Measurements from ENCODE around the gene CTNNA3. TPM values are rescaled to one million over a fixed set of nuclear protein-coding genes. Genes with fewer than 3 reads are reported as not detected.

The CTNNA3 gene
- total RNA-seq, 6 donors from 2014 or later: 0.20 to 2.0 TPM; not detected in 4

DNA sequence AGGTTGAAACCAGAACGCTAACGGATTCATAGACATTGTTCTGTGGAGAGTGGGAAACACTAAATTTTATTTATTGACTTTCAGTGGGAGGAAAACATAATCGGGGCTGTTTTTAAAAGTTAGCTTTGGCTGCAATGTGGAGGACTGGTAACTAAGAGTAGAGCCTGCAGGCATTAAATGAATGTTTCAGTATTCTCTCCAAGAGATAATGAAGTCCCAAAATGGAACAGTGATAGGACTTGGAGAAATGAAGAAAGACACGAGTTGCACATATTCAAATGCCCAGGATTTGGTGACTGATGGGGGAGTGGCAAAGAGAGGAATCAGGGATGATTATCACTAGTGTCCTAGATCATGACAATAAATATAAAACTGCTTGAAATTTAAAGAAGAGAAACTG, 1130.0 kb downstream of the CTNNA3 start:
- H3K27me3 ChIP-seq: no peaks in the 10 kb centered on the region
- WGBS, 2 donors: 74 to 80% methylated on average over 4 of the region's 4 CpGs
- no peak overlapping the region for H3K4me3 ChIP-seq
- no peak overlapping the region for H3K27ac ChIP-seq
- H3K36me3 ChIP-seq: no peaks in the 10 kb centered on the region
- TF ChIP-seq POLR2AphosphoS5 (IDR thresholded peaks at IDR 0.05) (no peak), EP300 (IDR thresholded peaks at IDR 0.05) (no peak), POLR2A (IDR thresholded peaks at IDR 0.05) (no peak)
- TF ChIP-seq, protein P1, sequence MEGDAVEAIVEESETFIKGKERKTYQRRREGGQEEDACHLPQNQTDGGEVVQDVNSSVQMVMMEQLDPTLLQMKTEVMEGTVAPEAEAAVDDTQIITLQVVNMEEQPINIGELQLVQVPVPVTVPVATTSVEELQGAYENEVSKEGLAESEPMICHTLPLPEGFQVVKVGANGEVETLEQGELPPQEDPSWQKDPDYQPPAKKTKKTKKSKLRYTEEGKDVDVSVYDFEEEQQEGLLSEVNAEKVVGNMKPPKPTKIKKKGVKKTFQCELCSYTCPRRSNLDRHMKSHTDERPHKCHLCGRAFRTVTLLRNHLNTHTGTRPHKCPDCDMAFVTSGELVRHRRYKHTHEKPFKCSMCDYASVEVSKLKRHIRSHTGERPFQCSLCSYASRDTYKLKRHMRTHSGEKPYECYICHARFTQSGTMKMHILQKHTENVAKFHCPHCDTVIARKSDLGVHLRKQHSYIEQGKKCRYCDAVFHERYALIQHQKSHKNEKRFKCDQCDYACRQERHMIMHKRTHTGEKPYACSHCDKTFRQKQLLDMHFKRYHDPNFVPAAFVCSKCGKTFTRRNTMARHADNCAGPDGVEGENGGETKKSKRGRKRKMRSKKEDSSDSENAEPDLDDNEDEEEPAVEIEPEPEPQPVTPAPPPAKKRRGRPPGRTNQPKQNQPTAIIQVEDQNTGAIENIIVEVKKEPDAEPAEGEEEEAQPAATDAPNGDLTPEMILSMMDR (IDR thresholded peaks at IDR 0.05): no peak
- ATAC-seq (ENCODE audit: low FRiP score in 2 of 2) (no peak), DNase-seq (no peak)
- no peaks in the 10 kb centered on the region for H3K9me3 ChIP-seq
- no peaks in the 10 kb centered on the region for H3K4me1 ChIP-seq

DNA sequence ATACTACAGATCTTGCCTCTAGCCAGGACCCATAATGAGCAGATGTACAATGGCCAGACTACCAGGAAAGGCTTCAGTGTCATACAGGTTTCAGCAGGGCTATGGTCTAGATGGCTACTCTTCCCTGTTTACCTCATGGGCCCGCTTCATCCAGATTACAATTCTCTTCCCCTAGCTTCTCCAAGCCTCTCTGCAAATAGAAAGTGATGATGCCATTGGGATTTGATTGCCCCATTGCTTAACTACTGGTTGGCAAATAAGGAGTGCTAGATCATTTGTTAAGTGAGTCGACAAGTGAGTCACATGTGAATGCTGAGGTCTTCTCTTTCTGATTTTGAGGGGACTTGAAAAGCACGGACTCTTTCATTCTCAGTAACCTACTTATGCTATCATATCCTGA, 1131.7 kb downstream of the CTNNA3 start:
- 69 to 86% methylated on average over 3 of the region's 3 CpGs for WGBS, 2 donors
- no peaks in the 10 kb centered on the region for H3K9me3 ChIP-seq
- no peaks in the 10 kb centered on the region for H3K4me1 ChIP-seq
- H3K4me3 ChIP-seq: no peak overlapping the region
- H3K36me3 ChIP-seq: no peaks in the 10 kb centered on the region
- no peak for TF ChIP-seq POLR2AphosphoS5 (IDR thresholded peaks at IDR 0.05)
- TF ChIP-seq, protein P1 (IDR thresholded peaks at IDR 0.05): no peak
- TF ChIP-seq POLR2A (IDR thresholded peaks at IDR 0.05): no peak
- no peak for TF ChIP-seq EP300 (IDR thresholded peaks at IDR 0.05)
- no peaks in the 10 kb centered on the region for H3K27me3 ChIP-seq
- H3K27ac ChIP-seq: no peak overlapping the region
- no peak for ATAC-seq (ENCODE audit: low FRiP score in 2 of 2)
- DNase-seq: no peak

DNA sequence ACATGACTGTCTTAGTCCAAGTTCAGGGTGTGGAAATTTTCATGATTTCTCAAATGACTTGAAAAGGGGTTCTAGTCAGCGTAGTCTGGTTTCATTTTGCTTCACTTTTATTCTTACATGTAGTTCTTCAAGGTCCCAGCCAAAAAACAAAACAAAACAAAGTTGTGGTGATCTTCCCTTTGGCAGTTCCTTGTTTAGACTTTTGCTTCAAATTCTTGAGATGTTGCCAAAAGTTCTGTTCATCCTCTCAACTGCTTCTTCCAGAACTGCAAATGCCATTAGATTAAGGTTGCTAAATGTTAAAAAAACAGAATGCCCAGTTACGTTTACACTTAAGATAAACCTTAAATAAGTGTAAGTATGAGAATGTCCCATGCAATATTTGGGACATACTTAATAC, 1140.9 kb downstream of the CTNNA3 start:
- peaks cover 0 to 5% (median 0%) of the 10 kb centered on the region in 4 donors for H3K9me3 ChIP-seq
- H3K27ac ChIP-seq: no peak overlapping the region
- no peak for DNase-seq
- no peaks in the 10 kb centered on the region for H3K36me3 ChIP-seq
- no peaks in the 10 kb centered on the region for H3K27me3 ChIP-seq
- H3K4me3 ChIP-seq: no peak overlapping the region
- WGBS, 2 donors: 50 to 73% methylated on average over 2 of the region's 2 CpGs
- no peak for ATAC-seq (ENCODE audit: low FRiP score in 2 of 2)
- no peak for TF ChIP-seq EP300 (IDR thresholded peaks at IDR 0.05)
- no peak for TF ChIP-seq POLR2AphosphoS5 (IDR thresholded peaks at IDR 0.05)
- no peak for TF ChIP-seq POLR2A (IDR thresholded peaks at IDR 0.05)
- TF ChIP-seq, protein P1 (IDR thresholded peaks at IDR 0.05): no peak
- H3K4me1 ChIP-seq: no peaks in the 10 kb centered on the region

DNA sequence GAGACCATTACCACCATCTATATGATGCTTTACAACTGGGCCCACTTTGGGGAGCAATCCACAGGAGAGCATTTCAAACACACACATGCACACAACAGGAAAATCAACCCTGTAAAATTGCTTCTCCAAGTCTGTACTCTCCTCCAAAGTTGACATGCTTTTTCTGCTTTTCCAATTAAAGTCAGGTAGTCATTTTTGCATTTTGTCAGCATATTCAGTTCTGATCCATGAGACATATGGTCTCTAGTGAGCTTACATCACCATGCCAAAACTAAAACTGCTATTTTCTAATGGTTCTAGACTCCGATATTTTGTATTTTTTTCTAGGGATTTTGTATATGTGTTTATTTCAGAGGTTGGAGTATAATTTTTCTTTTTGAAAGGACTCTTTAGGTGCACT, 1143.7 kb downstream of the CTNNA3 start:
- Histone ChIP-seq H3K27me3 (no peaks in the 10 kb centered on the region), H3K4me1 (no peaks in the 10 kb centered on the region), H3K9me3 (peaks cover 0 to 5% (median 0%) of the 10 kb centered on the region in 4 donors), H3K27ac (no peak overlapping the region), H3K36me3 (no peaks in the 10 kb centered on the region), H3K4me3 (no peak overlapping the region)
- TF ChIP-seq, protein P1 (IDR thresholded peaks at IDR 0.05): no peak
- no peak for TF ChIP-seq EP300 (IDR thresholded peaks at IDR 0.05)
- no peak for TF ChIP-seq POLR2AphosphoS5 (IDR thresholded peaks at IDR 0.05)
- no peak for TF ChIP-seq POLR2A (IDR thresholded peaks at IDR 0.05)
- WGBS, 2 donors: 92 to 94% methylated on average over 1 of the region's 1 CpG
- DNase-seq (no peak), ATAC-seq (ENCODE audit: low FRiP score in 2 of 2) (no peak)

DNA sequence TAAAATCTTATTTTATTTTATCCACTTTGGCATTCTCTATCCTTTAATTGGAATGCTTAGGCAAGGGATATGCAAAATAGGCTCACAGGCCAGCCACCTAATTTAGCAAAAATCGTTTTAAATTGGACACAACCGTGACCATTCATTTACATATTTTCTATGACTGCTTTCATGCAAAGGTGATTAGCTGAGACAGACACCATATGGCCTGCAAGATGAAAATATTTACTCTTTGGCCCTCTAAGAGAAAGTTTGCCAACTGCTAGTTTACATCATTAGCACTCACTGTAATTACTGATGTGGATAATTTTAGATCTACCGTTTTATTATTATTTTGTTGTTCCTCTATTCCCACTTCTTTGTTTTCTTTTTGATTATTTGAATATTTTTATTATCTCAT, 1145.6 kb downstream of the CTNNA3 start:
- Histone ChIP-seq H3K27ac (no peak overlapping the region), H3K36me3 (no peaks in the 10 kb centered on the region), H3K27me3 (no peaks in the 10 kb centered on the region), H3K9me3 (peaks cover 0 to 5% (median 0%) of the 10 kb centered on the region in 4 donors), H3K4me1 (no peaks in the 10 kb centered on the region), H3K4me3 (no peak overlapping the region)
- TF ChIP-seq POLR2A (IDR thresholded peaks at IDR 0.05) (no peak), EP300 (IDR thresholded peaks at IDR 0.05) (no peak)
- TF ChIP-seq, protein P1 (IDR thresholded peaks at IDR 0.05): no peak
- no peak for ATAC-seq (ENCODE audit: low FRiP score in 2 of 2)
- no peak for DNase-seq
- 58 to 70% methylated on average over 3 of the region's 3 CpGs for WGBS, 2 donors

All from upper lobe of left lung (tissue), 6 donors.